HEK293T (cell line): Measurements from ENCODE around the gene EFTUD2.

ENCODE experiments used
- ARNT ChIP-seq: fragments of 450-650 bp; IDR thresholded peaks from 2 replicates; pipeline ENCODE4 v1.6.1; 2017; ENCODE audit warnings: mild to moderate bottlenecking
- BHLHE40 ChIP-seq: fragments of 450-650 bp; IDR thresholded peaks from 2 replicates; pipeline ENCODE4 v1.6.1; 2016; ENCODE audit warnings: mild to moderate bottlenecking, moderate library complexity, borderline replicate concordance
- ELF4 ChIP-seq: fragments of 450-650 bp; IDR thresholded peaks from 2 replicates; pipeline ENCODE4 v1.6.1; 2017; ENCODE audit warnings: antibody characterized with exemption
- FOXM1 ChIP-seq: fragments of 450-650 bp; IDR thresholded peaks from 2 replicates; pipeline ENCODE4 v1.6.1; 2017; ENCODE audit warnings: mild to moderate bottlenecking, borderline replicate concordance
- SP1 ChIP-seq: fragments of 450-650 bp; IDR thresholded peaks from 2 replicates; pipeline ENCODE4 v1.6.1; 2017
- SUZ12 ChIP-seq: fragments of 450-650 bp; IDR thresholded peaks from 2 replicates; pipeline ENCODE4 v1.6.1; 2016; ENCODE audit warnings: mild to moderate bottlenecking
- TARDBP ChIP-seq: fragments of 450-650 bp; IDR thresholded peaks from 2 replicates; pipeline ENCODE4 v1.6.1; 2016
- ZNF384 ChIP-seq: fragments of 450-650 bp; IDR thresholded peaks from 2 replicates; pipeline ENCODE4 v1.6.1; 2016

- TF ChIP-seq BHLHE40 (no peak), ARNT (no peak), SP1 (no peak), TARDBP (no peak), ZNF384 (no peak), FOXM1 (no peak), SUZ12 (no peak), ELF4 (no peak)
These were observed 524 bp downstream of the EFTUD2 start for GRCh38 chr17:44898768-44899073.
